Measurements from ENCODE around the gene RPS6KC1. TPM values are rescaled to one million over a fixed set of nuclear protein-coding genes. Genes with fewer than 3 reads are reported as not detected.
"Not testable (repeated sequence)": the region's sequence is repeated elsewhere in the genome, so short reads cannot be mapped to it uniquely, and the experiment has no call there.

RPS6KC1 gene
- total RNA-seq, 1 experiment from 2014 or later = 28.3 TPM

- Histone ChIP-seq H3K36me3 (replicated peaks; ENCODE audit: control insufficient read depth, insufficient read depth, low read length) (no peaks in the 10 kb centered on the region), H3K27me3 (ENCODE audit: control insufficient read depth, insufficient read depth, low read length) (no peaks in the 10 kb centered on the region), H3K4me3 (ENCODE audit: insufficient read depth, low read depth, low read length) (no peak overlapping the region)
- DNase-seq = no peak
Measured at GRCh38 chr1:213297021-213297420, 246.0 kb downstream of the RPS6KC1 start.

GRCh38 chr1:213300433-213300832 lies 249.4 kb downstream of the RPS6KC1 start:
- no peak for DNase-seq
- no peak overlapping the region for H3K4me3 ChIP-seq (ENCODE audit: insufficient read depth, low read depth, low read length)
- H3K27me3 ChIP-seq (ENCODE audit: control insufficient read depth, insufficient read depth, low read length) = no peaks in the 10 kb centered on the region
- H3K36me3 ChIP-seq (replicated peaks; ENCODE audit: control insufficient read depth, insufficient read depth, low read length) = no peaks in the 10 kb centered on the region

- not testable (repeated sequence) for DNase-seq; H3K36me3 ChIP-seq (replicated peaks; ENCODE audit: control insufficient read depth, insufficient read depth, low read length); H3K27me3 ChIP-seq (ENCODE audit: control insufficient read depth, insufficient read depth, low read length); H3K4me3 ChIP-seq (ENCODE audit: insufficient read depth, low read depth, low read length)
Measured at GRCh38 chr1:213301524-213301923, 250.5 kb downstream of the RPS6KC1 start.

DNA sequence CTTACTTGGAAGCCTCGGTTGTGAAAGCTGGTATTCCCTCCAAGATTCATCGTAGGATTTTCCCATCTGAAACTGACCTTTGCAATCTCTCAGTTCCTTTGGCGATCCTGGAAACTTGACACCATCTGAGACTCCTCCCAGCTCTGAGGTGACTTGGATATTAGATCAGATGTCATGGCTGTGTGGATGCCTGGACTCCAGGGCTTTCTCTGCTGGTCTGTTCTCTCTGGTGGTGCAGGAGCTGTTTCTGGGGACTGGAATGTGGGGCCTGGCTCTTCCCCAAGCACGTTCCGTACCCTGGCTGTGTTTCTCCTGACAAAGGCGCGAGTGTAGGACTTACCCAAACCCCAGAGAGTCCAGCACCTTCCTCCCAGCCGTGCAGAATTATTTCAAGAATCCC lies 252.2 kb downstream of the RPS6KC1 start:
- no peaks in the 10 kb centered on the region for H3K27me3 ChIP-seq (ENCODE audit: control insufficient read depth, insufficient read depth, low read length)
- peak; percentile 73 for DNase-seq
- H3K36me3 ChIP-seq (replicated peaks; ENCODE audit: control insufficient read depth, insufficient read depth, low read length) = no peaks in the 10 kb centered on the region
- no peak overlapping the region for H3K4me3 ChIP-seq (ENCODE audit: insufficient read depth, low read depth, low read length)

DNA sequence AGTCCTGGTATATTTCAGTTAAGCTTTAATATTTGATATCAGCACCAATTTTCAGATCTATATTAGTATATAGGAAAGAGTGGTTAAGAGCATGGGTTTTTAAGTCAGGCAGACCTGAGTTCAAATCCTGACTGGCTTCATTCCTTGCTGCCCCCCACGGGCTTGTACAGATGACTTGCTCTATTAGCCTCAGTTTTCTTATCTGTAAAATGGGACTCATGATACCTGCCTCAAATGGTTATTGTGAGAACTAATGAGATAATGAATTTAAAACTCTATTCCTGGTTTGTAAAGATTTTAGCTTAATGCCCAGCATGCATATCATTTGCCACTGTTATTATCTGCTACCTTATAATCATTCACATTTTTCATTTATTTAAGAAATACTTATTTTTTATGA lies 264.5 kb downstream of the RPS6KC1 start:
- Histone ChIP-seq H3K27me3 (ENCODE audit: control insufficient read depth, insufficient read depth, low read length) (no peaks in the 10 kb centered on the region), H3K36me3 (replicated peaks; ENCODE audit: control insufficient read depth, insufficient read depth, low read length) (no peaks in the 10 kb centered on the region), H3K4me3 (ENCODE audit: insufficient read depth, low read depth, low read length) (no peak overlapping the region)
- DNase-seq = no peak

DNA sequence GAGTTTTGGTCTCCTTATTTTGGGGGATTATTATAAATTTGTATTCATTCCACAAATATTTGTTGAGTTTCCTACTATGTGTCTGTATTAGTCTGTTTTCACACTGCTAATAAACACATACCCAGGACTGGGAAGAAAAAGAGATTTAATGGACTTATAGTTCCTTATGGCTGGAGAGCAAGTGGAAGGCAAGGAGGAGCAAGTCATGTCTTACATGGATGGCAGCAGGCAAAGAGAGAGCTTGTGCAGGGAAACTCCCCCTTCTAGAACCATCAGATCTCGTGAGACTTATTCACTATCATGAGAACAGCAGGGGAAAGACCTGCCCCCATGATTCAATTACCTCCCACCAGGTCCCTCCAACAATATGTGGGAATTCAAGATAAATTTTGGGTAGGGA lies 267.4 kb downstream of the RPS6KC1 start:
- not testable (repeated sequence) for DNase-seq; H3K4me3 ChIP-seq (ENCODE audit: insufficient read depth, low read depth, low read length); H3K27me3 ChIP-seq (ENCODE audit: control insufficient read depth, insufficient read depth, low read length); H3K36me3 ChIP-seq (replicated peaks; ENCODE audit: control insufficient read depth, insufficient read depth, low read length)

DNA sequence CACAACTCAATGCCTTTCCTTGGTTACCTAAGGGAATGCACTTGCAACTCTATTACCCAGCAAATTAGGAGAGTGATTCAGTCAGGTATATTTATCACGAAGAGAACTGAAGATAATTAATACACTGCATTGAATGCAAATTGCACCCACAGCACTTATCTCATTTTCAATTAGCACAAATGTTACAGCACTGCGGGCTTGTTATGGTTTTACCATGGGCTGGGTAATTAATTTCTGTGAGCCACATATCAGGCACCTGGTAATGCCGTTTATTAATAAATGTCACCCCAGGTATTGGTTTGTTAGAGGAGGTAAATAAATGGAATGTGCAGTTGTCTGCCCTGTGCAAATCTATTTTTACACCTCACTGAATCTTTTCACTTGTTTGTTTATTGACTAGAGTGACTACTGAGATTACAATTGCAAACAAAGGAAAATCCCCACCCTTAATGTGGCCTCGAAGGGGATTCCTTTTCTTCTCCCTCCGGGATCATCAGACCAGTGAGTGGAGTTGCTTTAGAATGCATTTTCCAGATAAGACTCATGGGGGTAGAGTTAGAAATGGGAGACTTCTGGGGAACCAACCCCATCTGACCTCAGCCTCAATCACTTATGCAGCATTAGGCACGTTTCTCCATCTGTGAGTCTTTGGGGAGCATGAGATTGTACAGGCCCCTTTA lies 269.3 kb downstream of the RPS6KC1 start:
- Histone ChIP-seq H3K4me3 (ENCODE audit: insufficient read depth, low read depth, low read length) (no peak overlapping the region), H3K27me3 (ENCODE audit: control insufficient read depth, insufficient read depth, low read length) (no peaks in the 10 kb centered on the region), H3K36me3 (replicated peaks; ENCODE audit: control insufficient read depth, insufficient read depth, low read length) (no peaks in the 10 kb centered on the region)
- no peak for DNase-seq

Other genes with a start within 250 kb of the RPS6KC1 start
- gene SPATA45, start 203.6 kb upstream of the RPS6KC1 start, total RNA-seq (2014; rRNA removed; shearing (Covaris generic)) = 0.38 and 0.63 TPM in 2 replicates
- 44.8 and 50.6 TPM in 2 replicates for gene FLVCR1, start 193.0 kb upstream of the RPS6KC1 start, total RNA-seq (2014; rRNA removed; shearing (Covaris generic))
- 50.9 and 74.6 TPM in 2 replicates for gene VASH2, start 100.7 kb upstream of the RPS6KC1 start, total RNA-seq (2014; rRNA removed; shearing (Covaris generic))
- gene ANGEL2, start 35.4 kb upstream of the RPS6KC1 start, total RNA-seq (2014; rRNA removed; shearing (Covaris generic)) = 57.4 and 67.4 TPM in 2 replicates

All from H7 (cell line).